Measurements from ENCODE around the gene RBMS3. TPM values are rescaled to one million over a fixed set of nuclear protein-coding genes. Genes with fewer than 3 reads are reported as not detected.

RBMS3 gene
- total RNA-seq, 1 experiment from 2014 or later, result 5.9 TPM

GRCh38 chr3:29247088-29247745 lies 33.7 kb upstream of the RBMS3 start:
- BruUV-seq (replicated peaks), result no TSS peak
- Histone ChIP-seq H3K27ac (ENCODE audit: low read depth, low read length, poor library complexity, severe bottlenecking) (no peak overlapping the region), H3K4me3 (ENCODE audit: low read depth, low read length, poor library complexity, severe bottlenecking) (no peak overlapping the region), H3K4me1 (ENCODE audit: insufficient read depth, low read length, poor library complexity, severe bottlenecking) (no peaks in the 10 kb centered on the region), H3K27me3 (replicated peaks; ENCODE audit: insufficient read depth, low read depth, low read length, poor library complexity) (no peaks in the 10 kb centered on the region), H3K9me3 (ENCODE audit: low read depth, low read length, poor library complexity, severe bottlenecking) (no peaks in the 10 kb centered on the region), H3K36me3 (ENCODE audit: insufficient read depth, low read length, poor library complexity, severe bottlenecking) (no peaks in the 10 kb centered on the region)
- ChIA-PET POLR2A (ENCODE audit: low non-redundant PET) (no interaction called here), CTCF (no interaction called here)
- intact Hi-C loops (cut with micrococcal nuclease; ENCODE audit: unreplicated experiment), result no loop called here
- no peak for DNase-seq (ENCODE audit: low spot score)
- no peak for TF ChIP-seq EZH2 (IDR thresholded peaks at IDR 0.05; ENCODE audit: borderline replicate concordance, low read depth, low read length, poor library complexity, severe bottlenecking)
- TF ChIP-seq, protein P1, sequence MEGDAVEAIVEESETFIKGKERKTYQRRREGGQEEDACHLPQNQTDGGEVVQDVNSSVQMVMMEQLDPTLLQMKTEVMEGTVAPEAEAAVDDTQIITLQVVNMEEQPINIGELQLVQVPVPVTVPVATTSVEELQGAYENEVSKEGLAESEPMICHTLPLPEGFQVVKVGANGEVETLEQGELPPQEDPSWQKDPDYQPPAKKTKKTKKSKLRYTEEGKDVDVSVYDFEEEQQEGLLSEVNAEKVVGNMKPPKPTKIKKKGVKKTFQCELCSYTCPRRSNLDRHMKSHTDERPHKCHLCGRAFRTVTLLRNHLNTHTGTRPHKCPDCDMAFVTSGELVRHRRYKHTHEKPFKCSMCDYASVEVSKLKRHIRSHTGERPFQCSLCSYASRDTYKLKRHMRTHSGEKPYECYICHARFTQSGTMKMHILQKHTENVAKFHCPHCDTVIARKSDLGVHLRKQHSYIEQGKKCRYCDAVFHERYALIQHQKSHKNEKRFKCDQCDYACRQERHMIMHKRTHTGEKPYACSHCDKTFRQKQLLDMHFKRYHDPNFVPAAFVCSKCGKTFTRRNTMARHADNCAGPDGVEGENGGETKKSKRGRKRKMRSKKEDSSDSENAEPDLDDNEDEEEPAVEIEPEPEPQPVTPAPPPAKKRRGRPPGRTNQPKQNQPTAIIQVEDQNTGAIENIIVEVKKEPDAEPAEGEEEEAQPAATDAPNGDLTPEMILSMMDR (conservative IDR thresholded peaks at IDR 0.05; ENCODE audit: low read depth, low read length), result no peak

DNA sequence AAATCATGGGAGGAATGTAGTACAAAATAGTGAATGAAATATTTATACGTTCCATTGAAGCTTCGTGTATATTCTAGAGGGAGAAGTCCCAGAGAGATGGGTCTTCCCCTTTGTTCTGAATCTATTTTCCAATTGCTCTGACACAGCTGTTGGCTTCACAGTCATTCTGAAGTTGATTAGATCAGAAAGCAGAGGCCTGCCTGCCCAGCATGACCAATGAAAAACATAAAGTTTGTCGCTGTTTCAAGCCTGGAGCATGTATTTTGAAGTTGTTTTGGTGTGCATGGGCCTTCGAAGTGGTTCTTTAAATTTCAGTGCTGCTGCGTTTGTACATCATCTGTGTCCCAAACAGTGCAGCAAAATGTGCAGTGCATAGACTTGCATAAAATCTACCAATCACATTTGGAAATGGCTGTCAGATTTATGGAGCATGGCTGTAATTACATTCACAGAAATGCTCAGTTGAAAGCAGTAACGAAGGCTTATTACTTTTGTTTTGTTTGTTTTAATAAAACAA lies 31.0 kb upstream of the RBMS3 start:
- POLR2A ChIA-PET (ENCODE audit: low non-redundant PET), result no interaction called here
- no peak for DNase-seq (ENCODE audit: low spot score)
- CTCF ChIA-PET, result no interaction called here
- no peaks in the 10 kb centered on the region for H3K4me1 ChIP-seq (ENCODE audit: insufficient read depth, low read length, poor library complexity, severe bottlenecking)
- intact Hi-C loops (cut with micrococcal nuclease; ENCODE audit: unreplicated experiment), result no loop called here
- no peak overlapping the region for H3K4me3 ChIP-seq (ENCODE audit: low read depth, low read length, poor library complexity, severe bottlenecking)
- H3K27me3 ChIP-seq (replicated peaks; ENCODE audit: insufficient read depth, low read depth, low read length, poor library complexity), result no peaks in the 10 kb centered on the region
- no TSS peak for BruUV-seq (replicated peaks)
- no peaks in the 10 kb centered on the region for H3K9me3 ChIP-seq (ENCODE audit: low read depth, low read length, poor library complexity, severe bottlenecking)
- no peak overlapping the region for H3K27ac ChIP-seq (ENCODE audit: low read depth, low read length, poor library complexity, severe bottlenecking)
- H3K36me3 ChIP-seq (ENCODE audit: insufficient read depth, low read length, poor library complexity, severe bottlenecking), result no peaks in the 10 kb centered on the region
- TF ChIP-seq, protein P1 (conservative IDR thresholded peaks at IDR 0.05; ENCODE audit: low read depth, low read length), result no peak
- TF ChIP-seq EZH2 (IDR thresholded peaks at IDR 0.05; ENCODE audit: borderline replicate concordance, low read depth, low read length, poor library complexity, severe bottlenecking), result no peak

- no peak overlapping the region for H3K27ac ChIP-seq (ENCODE audit: low read depth, low read length, poor library complexity, severe bottlenecking)
- no peaks in the 10 kb centered on the region for H3K27me3 ChIP-seq (replicated peaks; ENCODE audit: insufficient read depth, low read depth, low read length, poor library complexity)
- H3K9me3 ChIP-seq (ENCODE audit: low read depth, low read length, poor library complexity, severe bottlenecking), result no peaks in the 10 kb centered on the region
- no peak for TF ChIP-seq EZH2 (IDR thresholded peaks at IDR 0.05; ENCODE audit: borderline replicate concordance, low read depth, low read length, poor library complexity, severe bottlenecking)
- TF ChIP-seq, protein P1 (conservative IDR thresholded peaks at IDR 0.05; ENCODE audit: low read depth, low read length), result no peak
- CTCF ChIA-PET, result no interaction called here
- intact Hi-C loops (cut with micrococcal nuclease; ENCODE audit: unreplicated experiment), result no loop called here
- H3K4me1 ChIP-seq (ENCODE audit: insufficient read depth, low read length, poor library complexity, severe bottlenecking), result no peaks in the 10 kb centered on the region
- H3K36me3 ChIP-seq (ENCODE audit: insufficient read depth, low read length, poor library complexity, severe bottlenecking), result no peaks in the 10 kb centered on the region
- no peak for DNase-seq (ENCODE audit: low spot score)
- no TSS peak for BruUV-seq (replicated peaks)
- H3K4me3 ChIP-seq (ENCODE audit: low read depth, low read length, poor library complexity, severe bottlenecking), result no peak overlapping the region
- POLR2A ChIA-PET (ENCODE audit: low non-redundant PET), result no interaction called here
Measured at GRCh38 chr3:29255854-29256696, 24.8 kb upstream of the RBMS3 start.

Data from A673 (cell line).